NOMO-1 treated with dmso at 0.1 percent for 144 hours (cell line): ENCODE measurements around the gene TRAPPC14.
A peak's percentile ranks its signal among the peaks of the same experiment; 100 is the strongest.

Source experiments
- DNase-seq: peaks from one replicate; lab custom pipeline; 2025; ENCODE audit not compliant: unreplicated experiment; lab: John Stamatoyannopoulos, UW

Gene TRAPPC14

GRCh38 chr7:100174582-100174981 is 16.1 kb upstream of the TRAPPC14 start:
- DNase-seq = no peak

- no peak for DNase-seq
Measured at GRCh38 chr7:100173806-100174495, 15.4 kb upstream of the TRAPPC14 start.

DNA sequence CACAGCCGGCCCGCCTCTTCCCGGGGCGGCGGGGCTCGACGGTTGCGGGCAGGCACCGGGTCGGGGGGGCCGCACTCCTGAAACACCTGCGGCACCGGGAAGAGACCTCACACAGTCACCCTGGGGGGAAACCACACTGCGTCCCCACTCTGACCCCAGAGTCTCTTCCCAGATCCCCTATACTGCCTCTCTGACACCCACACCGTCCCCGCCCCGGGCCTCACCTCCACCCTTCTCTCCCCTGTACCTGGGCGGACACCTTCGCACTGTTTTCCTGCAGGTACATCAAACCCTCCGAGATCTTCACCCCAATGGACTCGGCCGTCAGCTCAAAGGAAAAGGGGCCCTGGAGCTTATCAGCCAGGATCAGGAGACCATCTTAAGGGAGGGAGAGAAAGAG is 13.3 kb upstream of the TRAPPC14 start:
- DNase-seq = no peak

DNA sequence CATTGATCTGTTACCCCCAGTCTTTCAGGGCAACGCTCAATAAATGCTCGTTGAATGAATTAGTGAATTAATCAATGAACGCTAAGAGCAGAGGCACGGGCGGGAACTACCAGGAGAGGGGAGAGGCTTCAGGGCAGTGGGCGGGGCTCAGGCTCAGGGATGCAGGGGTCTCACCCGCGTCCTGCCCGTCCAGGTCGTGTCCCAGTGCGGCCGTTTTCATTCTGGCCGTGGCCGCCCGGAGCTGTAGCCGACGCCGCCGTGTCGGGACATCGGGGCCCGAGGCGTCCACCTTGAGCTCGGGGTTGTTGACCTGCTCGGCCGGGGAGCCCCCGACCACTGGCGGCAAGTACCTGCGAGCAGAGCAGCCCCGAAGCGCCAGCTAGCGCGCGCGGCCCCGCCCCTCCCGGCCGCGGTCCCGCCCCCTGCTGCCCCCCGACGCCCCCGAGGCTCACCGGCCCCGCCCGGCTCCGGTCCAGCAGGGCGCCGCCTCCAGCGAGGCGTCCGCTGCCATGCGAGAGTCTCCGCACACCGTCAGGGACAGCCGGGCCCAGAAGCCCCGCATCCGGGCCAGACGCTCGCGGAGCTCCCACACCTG is 12.7 kb upstream of the TRAPPC14 start:
- no peak for DNase-seq

DNA sequence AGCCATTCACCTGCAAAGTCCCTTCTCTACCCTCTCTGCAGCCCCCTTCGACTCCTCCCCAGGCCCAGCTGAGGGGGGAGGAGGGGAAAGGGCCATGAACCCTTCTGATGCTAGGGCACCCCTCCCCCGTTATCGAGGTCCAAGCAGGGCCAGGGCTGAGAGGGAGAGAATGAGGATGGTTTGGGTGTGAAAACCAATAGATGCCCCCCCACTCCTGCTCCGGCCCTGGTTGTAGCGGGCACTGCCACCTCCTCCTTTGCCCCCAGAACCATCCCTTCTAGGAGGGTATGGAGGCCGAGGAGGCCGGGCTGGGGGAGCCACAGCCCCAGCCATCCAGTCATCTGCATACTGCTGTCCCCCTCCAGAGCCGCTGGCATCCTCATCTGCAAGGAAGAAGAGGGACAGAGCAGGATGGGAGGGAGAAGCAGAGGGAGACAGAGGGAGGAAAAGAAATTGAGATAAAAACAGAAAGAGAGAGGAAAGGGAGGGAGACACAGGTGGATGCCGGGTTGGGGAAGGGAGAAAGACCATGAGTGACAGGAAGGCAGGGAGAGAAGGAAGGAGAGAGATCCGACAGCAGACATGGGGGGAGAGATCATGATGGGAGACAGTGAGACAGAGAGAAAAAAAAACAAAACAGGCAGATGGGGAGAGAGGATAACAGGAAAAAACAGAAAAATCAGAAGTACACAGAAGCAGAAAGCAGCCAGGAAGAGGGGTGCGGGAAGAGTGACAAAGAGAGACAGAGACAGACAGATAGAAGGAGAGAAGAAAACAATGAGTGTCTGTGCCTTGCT is 11.8 kb upstream of the TRAPPC14 start:
- no peak for DNase-seq

DNA sequence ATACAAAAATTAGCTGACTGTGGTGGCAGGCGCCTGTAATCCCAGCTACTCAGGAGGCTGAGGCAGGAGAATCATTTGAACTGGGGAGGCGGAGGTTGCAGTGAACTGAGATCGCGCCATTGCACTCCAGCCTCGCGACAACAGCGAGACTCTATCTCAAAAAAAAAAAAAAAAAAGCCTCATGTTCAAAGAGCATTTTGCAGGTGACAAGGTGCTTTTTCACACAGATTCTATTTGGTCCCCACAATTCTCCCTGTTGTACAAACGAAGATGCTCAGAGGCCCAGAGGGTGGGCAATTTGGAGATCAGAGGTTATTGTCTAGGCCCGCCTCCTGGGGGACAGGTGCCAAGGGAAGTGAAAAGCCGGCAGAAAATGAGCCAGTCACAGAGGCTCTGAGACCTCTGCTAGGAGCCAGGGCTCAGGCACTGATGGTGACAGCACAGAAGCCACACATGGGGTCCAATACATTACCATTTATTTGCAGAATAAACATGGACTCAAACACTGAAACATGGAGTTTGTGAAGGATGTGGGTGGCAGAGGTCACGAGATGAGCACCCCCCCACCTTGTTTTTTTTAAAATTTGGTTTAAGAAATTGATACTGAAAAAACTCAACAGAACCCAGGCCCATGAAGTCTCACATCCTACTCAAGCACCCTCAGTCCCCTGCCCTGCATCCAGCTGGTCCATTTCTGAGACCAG is 10.8 kb upstream of the TRAPPC14 start:
- no peak for DNase-seq

DNA sequence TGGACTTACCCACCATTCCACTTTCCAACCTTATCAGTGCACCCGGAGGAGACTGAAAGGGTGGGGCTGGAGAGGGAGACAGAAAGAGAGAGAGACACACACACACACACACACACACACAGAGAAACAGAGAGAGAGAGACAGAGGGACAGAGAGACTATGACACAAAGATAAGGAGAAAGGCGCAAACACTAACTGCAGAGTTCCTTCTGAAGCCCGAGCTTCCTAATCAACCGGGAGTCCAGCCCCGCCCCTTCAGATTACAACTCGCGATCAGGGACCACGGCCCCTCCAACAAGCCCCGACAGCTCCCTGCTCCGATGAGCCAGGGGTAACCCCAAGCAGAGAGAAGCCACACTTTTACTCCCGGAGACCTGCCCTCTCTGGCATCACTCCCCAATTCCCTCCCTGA is 9.4 kb upstream of the TRAPPC14 start:
- DNase-seq = no peak

- DNase-seq = no peak
Measured at GRCh38 chr7:100166970-100167911, 8.7 kb upstream of the TRAPPC14 start.

DNA sequence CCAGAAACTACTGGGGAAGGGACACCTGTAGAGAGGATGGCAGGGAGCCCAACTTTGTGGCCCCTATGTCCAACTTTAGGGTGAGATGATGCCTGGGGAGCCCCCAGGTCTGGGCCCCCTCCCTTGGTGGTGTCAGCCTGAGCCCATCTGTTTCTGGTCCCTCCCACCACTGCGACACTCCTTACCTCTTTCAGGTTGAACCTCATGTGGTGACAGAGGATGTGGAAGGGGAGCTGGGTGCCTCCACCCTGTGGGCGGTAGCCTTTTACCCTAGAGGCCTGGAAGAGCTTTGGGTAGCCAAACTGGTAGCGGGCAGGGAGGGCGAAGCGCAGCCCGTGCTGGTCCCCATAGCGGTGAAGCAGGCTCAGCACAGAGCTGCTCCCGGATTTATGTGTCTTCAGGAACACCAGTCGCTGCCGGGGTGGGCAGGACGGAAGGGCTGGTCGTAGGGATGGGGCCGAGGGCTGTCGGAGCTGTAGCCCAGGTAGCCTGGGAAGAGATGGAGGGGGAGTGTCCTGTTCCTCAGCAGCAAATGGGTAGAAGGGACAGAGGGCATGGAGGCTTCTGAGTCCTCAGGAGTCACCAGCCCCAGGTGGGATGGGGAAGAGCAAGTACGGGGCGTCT is 7.9 kb upstream of the TRAPPC14 start:
- no peak for DNase-seq

- no peak for DNase-seq
Measured at GRCh38 chr7:100163871-100164270, 5.3 kb upstream of the TRAPPC14 start.

DNA sequence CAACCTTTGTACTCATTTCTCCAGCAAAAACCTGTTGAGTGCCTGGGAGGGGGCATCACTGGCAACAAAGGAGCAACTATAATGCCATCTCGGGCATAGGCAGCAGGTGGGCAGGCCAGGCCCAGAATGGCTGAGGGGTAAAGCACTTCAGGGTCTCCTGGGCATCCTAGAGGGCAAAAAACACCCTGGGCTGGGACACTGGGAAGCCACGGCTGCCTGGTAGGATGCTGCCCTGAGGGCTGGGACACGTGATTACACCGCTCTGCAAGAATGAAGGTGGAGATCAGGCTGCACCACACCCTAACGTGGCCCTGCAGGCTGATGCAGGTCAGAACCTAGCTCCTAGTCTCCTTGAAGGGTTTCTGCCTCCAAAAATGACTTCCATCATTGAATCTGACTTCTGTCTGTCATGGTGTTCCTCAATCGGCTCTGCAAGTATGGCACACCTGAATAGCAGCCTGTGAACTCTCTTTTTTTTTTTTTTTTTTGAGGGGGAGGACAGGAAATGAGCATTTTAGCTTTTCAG is 4.5 kb upstream of the TRAPPC14 start:
- DNase-seq = no peak

DNA sequence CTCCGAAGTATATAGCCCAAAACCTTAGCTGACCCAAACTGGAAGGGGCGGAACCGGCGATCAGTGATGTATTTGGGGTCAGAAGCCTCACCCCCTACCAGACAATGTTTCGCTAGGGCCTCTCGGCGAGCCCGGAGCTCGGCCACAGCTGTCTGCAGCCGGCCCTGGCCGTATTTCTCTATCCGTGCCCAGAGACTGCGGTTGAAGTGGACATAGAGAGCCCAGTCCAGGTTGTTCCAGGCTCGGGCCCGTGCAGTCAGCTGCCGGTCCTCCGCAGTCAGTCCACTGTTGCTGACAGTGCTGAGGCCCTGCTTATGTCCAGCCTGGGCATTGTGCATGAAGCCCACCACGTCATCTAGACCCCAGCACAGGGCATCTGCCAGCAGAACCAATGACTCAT is 1.5 kb upstream of the TRAPPC14 start:
- no peak for DNase-seq

- DNase-seq = no peak
Measured at GRCh38 chr7:100159099-100159623, 638 bp upstream of the TRAPPC14 start.

- DNase-seq = no peak
Measured at GRCh38 chr7:100157334-100158228, 942 bp downstream of the TRAPPC14 start.

GRCh38 chr7:100157069-100157333 is 1.5 kb downstream of the TRAPPC14 start:
- no peak for DNase-seq

DNA sequence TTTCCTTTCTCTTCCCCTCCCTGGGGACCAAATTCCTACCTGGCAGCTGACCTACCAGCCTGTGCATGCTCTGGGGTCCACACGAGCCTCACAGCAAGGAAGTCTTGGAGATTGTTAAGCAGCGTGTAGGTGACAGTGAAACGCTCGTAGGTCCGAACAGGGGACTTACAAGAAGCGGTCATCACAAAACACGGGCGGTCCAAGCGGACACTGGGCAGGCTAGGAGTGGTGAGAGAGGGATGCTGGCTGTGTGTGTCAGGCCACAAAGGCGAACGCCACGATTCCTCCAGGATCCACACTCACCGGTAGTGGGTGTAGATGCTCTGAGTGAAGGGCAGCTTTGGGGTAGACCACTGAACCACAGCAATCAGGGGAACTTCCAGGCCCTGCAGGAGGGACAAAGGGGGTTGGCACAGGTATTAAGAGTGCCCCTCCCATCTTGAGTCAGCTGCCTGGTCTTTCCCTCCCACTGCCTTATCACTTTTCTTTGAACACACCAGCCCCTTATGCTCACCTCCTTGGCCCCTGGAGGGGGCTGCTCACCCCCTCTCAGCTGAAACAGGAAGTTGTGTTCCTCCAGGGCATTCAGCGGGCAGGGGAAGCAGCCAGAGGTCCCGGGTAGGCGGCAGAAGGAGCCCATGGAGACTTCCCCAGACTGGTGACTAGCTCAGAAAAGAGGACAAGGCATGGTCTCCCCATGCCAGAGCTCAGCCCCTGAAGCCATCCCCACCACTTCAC is 2.0 kb downstream of the TRAPPC14 start:
- peak; percentile 13 for DNase-seq

GRCh38 chr7:100155553-100156317 is 2.8 kb downstream of the TRAPPC14 start:
- DNase-seq = no peak
